Right lobe of liver (tissue), 6 donors: ENCODE measurements around the gene CEP68. TPM values are rescaled to one million over a fixed set of nuclear protein-coding genes. Genes with fewer than 3 reads are reported as not detected.
A peak's percentile ranks its signal among the peaks of the same experiment; 100 is the strongest.

Experiments
- ATAC-seq, 4 donors: fragments of 200-7000 bp; cut with Tn5 transposase; one replicate each; pipeline ENCODE4 v1.9.1; 2020; ENCODE audit warnings: mild to moderate bottlenecking in 4 of 4, moderate library complexity in 4 of 4
- DNase-seq, 3 donors: peaks; one replicate each; pipeline ENCODE4 v3.0.0-alpha.2; 2020
- H3K27ac ChIP-seq, 3 donors: fragments of 200-600 bp; one replicate each; pipeline ENCODE4 v1.8.0; 2022
- H3K27me3 ChIP-seq, 2 donors: fragments of 200-600 bp; one replicate each; pipeline ENCODE4 v1.8.0; 2022
- H3K36me3 ChIP-seq, 4 donors: fragments of 200-600 bp; sonication (generic) in 1 of 4; one replicate each; pipeline versions ENCODE4 v1.5.1 to v1.8.0; 2017 to 2022; ENCODE audit warnings: control low read depth in 1 of 4
- H3K4me1 ChIP-seq, 4 donors: fragments of 200-600 bp; sonication (generic) in 1 of 4; one replicate each; pipeline versions ENCODE4 v1.5.1 to v1.8.0; 2017 to 2022; ENCODE audit warnings: control low read depth in 1 of 4
- H3K4me3 ChIP-seq, 3 donors: fragments of 200-600 bp; one replicate each; pipeline ENCODE4 v1.8.0; 2022
- H3K9me3 ChIP-seq, 4 donors: fragments of 200-600 bp; sonication (generic) in 1 of 4; one replicate each; pipeline versions ENCODE4 v1.5.1 to v1.8.0; 2017 to 2022; ENCODE audit warnings: control low read depth in 1 of 4
- POLR2A ChIP-seq: fragments of 450-650 bp; IDR thresholded peaks from one replicate; pipeline ENCODE4 v1.6.1; 2017; ENCODE audit warnings: antibody characterized with exemption, mild to moderate bottlenecking
- WGBS: methylation state at CpG from one replicate; pipeline ENCODE4 v1.1.6; 2018; ENCODE audit warnings: low coverage, low lambda C conversion rate; ENCODE audit not compliant: insufficient coverage; ENCODE audit errors: missing lambda C conversion rate; 5-methylcytosine and 5-hydroxymethylcytosine counted together
- intact Hi-C, 2 donors: fragments of 100-400 bp; cut with DNase I; formaldehyde crosslinking; loops; one replicate each; pipeline versions ENCODE4 v1.11.2 to v1.14.1; 2022
- long read RNA-seq: library from polyadenylated mRNA; unstranded; transcript quantifications from one replicate; pipeline ENCODE4 v2.0.0, GENCODE V29; 2019
- total RNA-seq, 6 experiments: library from RNA; depleted of rRNA in 2 of 6; stranded (reverse); fragments of >200 nt in 2 of 6; fragmentation: NEBNext Ultra II Directional in 3 of 6; extraction: Animal tissue kit (Norgen Biotek cat#: 25700) in 3 of 6; gene quantifications; one replicate each; pipeline versions ENCODE4 v1.1.0 to v1.2.4, GENCODE V29; 2016 to 2023
- TF ChIP-seq, protein P1 (sequence below), 4 donors: fragments of 200-600 bp in 3 of 4; fragments of 450-650 bp in 1 of 4; IDR thresholded peaks; one replicate each; pipeline versions ENCODE4 v1.5.1 to v1.8.0; 2016 to 2022; ENCODE audit warnings: antibody characterized with exemption in 4 of 4, mild to moderate bottlenecking in 2 of 4
- donor health status: DM: no; HTN: yes; CAD: no.
- donor health status: DM: no; HTN: no; CAD: no.
- donor health status: DM: no; HTN: no; CAD: no.
- donor health status: DM: no; HTN: yes; CAD: no.
- donor health status: DM: no; HTN: yes; CAD: no.

The CEP68 gene, protein sequence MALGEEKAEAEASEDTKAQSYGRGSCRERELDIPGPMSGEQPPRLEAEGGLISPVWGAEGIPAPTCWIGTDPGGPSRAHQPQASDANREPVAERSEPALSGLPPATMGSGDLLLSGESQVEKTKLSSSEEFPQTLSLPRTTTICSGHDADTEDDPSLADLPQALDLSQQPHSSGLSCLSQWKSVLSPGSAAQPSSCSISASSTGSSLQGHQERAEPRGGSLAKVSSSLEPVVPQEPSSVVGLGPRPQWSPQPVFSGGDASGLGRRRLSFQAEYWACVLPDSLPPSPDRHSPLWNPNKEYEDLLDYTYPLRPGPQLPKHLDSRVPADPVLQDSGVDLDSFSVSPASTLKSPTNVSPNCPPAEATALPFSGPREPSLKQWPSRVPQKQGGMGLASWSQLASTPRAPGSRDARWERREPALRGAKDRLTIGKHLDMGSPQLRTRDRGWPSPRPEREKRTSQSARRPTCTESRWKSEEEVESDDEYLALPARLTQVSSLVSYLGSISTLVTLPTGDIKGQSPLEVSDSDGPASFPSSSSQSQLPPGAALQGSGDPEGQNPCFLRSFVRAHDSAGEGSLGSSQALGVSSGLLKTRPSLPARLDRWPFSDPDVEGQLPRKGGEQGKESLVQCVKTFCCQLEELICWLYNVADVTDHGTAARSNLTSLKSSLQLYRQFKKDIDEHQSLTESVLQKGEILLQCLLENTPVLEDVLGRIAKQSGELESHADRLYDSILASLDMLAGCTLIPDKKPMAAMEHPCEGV
- 1 to 10 TPM; 1.7 to 4.3 (median 3.2) TPM for total RNA-seq
- long read RNA-seq, partial matches to known transcripts = 0 of 1 reads
- long read RNA-seq, other reads (novel, unspliced or antisense) = 1 of 1 reads

DNA sequence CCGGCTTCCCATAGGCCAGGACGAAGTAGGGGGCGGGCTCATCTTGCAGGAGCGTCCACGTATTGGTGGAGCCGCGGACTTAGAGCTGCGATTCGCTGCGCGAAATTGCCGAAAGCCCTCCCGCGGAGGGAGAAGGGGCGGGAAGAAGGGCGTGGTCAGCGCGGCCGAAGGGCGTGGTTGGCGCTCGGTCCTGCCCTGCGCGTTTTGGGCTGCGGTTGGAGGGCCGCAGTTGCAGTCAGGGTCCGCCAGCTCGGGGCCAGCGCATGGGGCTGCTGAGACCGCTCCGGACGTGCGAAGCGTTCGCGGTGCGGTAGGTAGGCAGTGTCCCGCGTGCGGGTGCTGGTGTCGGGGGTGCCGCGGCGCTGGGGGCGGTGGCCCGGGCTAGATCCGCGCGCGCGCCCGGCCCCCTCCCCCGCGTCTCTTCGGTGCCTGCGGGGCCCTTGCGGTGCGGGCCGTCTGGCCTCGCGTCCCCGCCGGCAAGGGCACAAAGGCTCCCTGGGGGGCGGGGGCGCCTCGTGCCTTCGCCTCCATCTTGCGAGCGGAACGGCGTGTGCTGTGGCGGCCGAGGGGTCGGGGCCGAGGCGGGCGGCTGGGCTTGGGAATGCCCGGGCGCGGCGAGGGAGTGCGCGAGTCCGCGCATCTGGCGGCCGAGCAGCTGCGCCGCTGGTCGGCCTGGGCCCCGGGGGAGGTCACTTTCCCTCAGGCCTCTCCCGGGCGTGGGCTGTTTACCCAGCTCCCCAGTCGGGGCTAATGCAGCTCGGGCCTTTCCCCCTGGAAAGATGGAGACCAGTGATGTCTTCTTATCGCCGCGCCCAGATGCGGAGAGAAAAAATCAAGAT is at the start of gene CEP68:
Gene CEP68 (plus strand): TSS at position 202 of the 839 bp plus-strand sequence. CDS start 13,029 bp downstream, outside the sequence.
- Histone ChIP-seq H3K9me3 (no peaks in the 10 kb centered on the region), H3K27me3 (no peaks in the 10 kb centered on the region), H3K4me1 (peaks cover 0 to 14% (median 4%) of the 10 kb centered on the region in 4 donors), H3K36me3 (no peaks in the 10 kb centered on the region), H3K27ac (peak within 1 kb of the TSS; percentile 34 to 78 (median 73)), H3K4me3 (peak within 1 kb of the TSS; percentile 74 to 88 (median 78))
- 0% methylated on average over 8 of the region's 99 CpGs for WGBS
- intact Hi-C loops = no loop called here
- DNase-seq = peak; percentile 98
- TF ChIP-seq, protein P1, sequence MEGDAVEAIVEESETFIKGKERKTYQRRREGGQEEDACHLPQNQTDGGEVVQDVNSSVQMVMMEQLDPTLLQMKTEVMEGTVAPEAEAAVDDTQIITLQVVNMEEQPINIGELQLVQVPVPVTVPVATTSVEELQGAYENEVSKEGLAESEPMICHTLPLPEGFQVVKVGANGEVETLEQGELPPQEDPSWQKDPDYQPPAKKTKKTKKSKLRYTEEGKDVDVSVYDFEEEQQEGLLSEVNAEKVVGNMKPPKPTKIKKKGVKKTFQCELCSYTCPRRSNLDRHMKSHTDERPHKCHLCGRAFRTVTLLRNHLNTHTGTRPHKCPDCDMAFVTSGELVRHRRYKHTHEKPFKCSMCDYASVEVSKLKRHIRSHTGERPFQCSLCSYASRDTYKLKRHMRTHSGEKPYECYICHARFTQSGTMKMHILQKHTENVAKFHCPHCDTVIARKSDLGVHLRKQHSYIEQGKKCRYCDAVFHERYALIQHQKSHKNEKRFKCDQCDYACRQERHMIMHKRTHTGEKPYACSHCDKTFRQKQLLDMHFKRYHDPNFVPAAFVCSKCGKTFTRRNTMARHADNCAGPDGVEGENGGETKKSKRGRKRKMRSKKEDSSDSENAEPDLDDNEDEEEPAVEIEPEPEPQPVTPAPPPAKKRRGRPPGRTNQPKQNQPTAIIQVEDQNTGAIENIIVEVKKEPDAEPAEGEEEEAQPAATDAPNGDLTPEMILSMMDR (IDR thresholded peaks at IDR 0.05) = no peak
- TF ChIP-seq POLR2A = peak; percentile 86
- ATAC-seq = peak; percentile 95 to 99 (median 98)

DNA sequence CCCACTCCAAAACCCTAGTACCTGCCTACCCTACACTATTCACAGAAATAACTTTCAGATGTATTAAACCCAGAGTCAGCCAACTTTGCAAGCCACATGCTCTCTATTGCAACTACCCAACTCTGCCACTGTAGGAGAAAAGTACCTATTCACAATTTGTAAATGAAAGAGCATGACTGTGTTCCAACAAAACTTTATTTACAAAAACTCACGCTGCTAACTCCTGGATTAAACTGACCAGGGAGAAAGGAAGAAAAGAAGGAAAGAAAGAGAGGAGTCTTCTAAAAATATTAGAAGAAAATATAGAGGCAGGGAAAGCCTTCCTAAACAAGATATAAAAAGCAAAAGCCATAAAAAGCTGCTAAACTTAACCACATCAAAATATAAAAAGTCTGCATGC is 42.4 kb upstream of the CEP68 start:
- H3K9me3 ChIP-seq = no peaks in the 10 kb centered on the region
- TF ChIP-seq, protein P1 (IDR thresholded peaks at IDR 0.05) = no peak
- TF ChIP-seq POLR2A = no peak
- DNase-seq (no peak), ATAC-seq (no peak)
- intact Hi-C loops = no loop called here
- no peaks in the 10 kb centered on the region for H3K27me3 ChIP-seq
- H3K4me3 ChIP-seq = no peak overlapping the region
- H3K4me1 ChIP-seq = no peaks in the 10 kb centered on the region
- no peak overlapping the region for H3K27ac ChIP-seq
- 100% methylated on average over 1 of the region's 1 CpG for WGBS
- peaks cover 0 to 18% (median 3%) of the 10 kb centered on the region in 4 donors for H3K36me3 ChIP-seq

DNA sequence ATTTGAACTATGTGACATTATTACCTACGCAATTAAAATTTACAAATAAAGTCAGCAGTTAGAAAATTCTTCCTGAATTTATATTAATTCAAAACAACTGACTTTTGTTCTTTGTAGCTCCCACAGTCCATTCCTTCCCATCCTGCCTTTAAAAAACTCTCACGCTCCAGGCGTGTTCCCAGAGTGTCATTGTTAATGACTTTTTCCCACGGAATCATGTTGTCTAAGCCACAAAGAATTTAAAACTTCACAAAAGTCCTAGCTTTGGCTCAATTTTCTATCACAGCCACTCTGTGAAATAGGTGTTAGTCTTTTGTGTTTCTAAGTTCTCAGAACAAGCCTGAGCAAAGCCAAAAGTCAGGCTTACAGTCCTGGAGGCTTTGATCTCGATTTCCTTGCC is 40.5 kb upstream of the CEP68 start:
- Histone ChIP-seq H3K4me3 (no peak overlapping the region), H3K36me3 (peaks cover 0 to 13% (median 3%) of the 10 kb centered on the region in 4 donors), H3K27me3 (no peaks in the 10 kb centered on the region), H3K4me1 (no peaks in the 10 kb centered on the region), H3K9me3 (no peaks in the 10 kb centered on the region), H3K27ac (no peak overlapping the region)
- intact Hi-C loops = no loop called here
- WGBS = 89% methylated on average over 5 of the region's 5 CpGs
- TF ChIP-seq, protein P1 (IDR thresholded peaks at IDR 0.05) = no peak
- TF ChIP-seq POLR2A = no peak
- ATAC-seq (no peak), DNase-seq (no peak)

DNA sequence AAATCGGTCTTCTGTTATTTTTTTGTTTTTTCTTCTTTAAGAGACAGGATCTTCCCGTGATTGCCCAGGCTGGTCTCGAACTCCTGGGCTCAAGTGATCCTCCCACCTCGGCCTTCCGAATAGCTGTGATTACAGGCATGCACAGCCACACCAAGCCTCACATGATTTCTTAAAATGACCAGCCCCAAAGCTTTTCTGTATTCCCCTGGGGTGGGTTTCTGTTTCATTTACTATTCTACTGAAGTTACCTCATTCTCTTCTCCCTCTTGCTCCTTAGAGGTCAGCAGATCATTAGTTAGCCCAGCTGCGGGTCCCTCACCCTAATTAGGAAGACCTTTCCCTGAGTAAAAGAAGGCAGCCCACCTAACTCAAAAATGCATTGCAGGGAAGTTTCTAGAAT is 39.4 kb upstream of the CEP68 start:
- Histone ChIP-seq H3K36me3 (peaks cover 0 to 12% (median 6%) of the 10 kb centered on the region in 4 donors), H3K9me3 (no peaks in the 10 kb centered on the region), H3K27me3 (no peaks in the 10 kb centered on the region), H3K4me3 (no peak overlapping the region), H3K4me1 (no peaks in the 10 kb centered on the region), H3K27ac (no peak overlapping the region)
- TF ChIP-seq, protein P1 (IDR thresholded peaks at IDR 0.05) = no peak
- no peak for TF ChIP-seq POLR2A
- DNase-seq (no peak), ATAC-seq (no peak)
- WGBS = 86% methylated on average over 6 of the region's 6 CpGs
- intact Hi-C loops = no loop called here
